Tibial nerve (tissue), 4 donors: Measurements from ENCODE around the gene BMAL1.

Experiments used
- CTCF ChIP-seq, 5 experiments: fragments of 200-600 bp in 3 of 5; fragments of 450-650 bp in 2 of 5; sonication (generic) in 3 of 5; IDR thresholded peaks; one replicate each; pipeline ENCODE4 v1.5.1; 2016 to 2019; ENCODE audit warnings: antibody characterized with exemption in 5 of 5, mild to moderate bottlenecking in 3 of 5, moderate library complexity in 2 of 5
- EP300 ChIP-seq, 2 donors: sonication (generic); formaldehyde crosslinking; IDR thresholded peaks; one replicate each; pipeline ENCODE4 v1.6.1; 2017; ENCODE audit warnings: antibody characterized with exemption in 2 of 2, mild to moderate bottlenecking in 1 of 2
- POLR2A ChIP-seq, 2 donors: fragments of 450-650 bp; IDR thresholded peaks; one replicate each; pipeline ENCODE4 v1.6.1; 2017; ENCODE audit warnings: antibody characterized with exemption in 2 of 2, mild to moderate bottlenecking in 2 of 2, moderate library complexity in 2 of 2

- TF ChIP-seq CTCF (IDR thresholded peaks at IDR 0.05), result no peak
- no peak for TF ChIP-seq EP300 (IDR thresholded peaks at IDR 0.05)
- TF ChIP-seq POLR2A (IDR thresholded peaks at IDR 0.05), result no peak
These were observed 29.8 kb upstream of the BMAL1 start for GRCh38 chr11:13247606-13248296.
